C4-2B (cell line): Measurements from ENCODE around the gene PHF24.

Experiments
- CTCF ChIP-seq: fragments of 450-650 bp; conservative IDR thresholded peaks from 2 replicates; pipeline ENCODE4 v1.5.1; 2017; ENCODE audit warnings: mild to moderate bottlenecking
- ZFX ChIP-seq: fragments of 450-650 bp; IDR thresholded peaks from 2 replicates; pipeline ENCODE4 v1.6.1; 2017

DNA sequence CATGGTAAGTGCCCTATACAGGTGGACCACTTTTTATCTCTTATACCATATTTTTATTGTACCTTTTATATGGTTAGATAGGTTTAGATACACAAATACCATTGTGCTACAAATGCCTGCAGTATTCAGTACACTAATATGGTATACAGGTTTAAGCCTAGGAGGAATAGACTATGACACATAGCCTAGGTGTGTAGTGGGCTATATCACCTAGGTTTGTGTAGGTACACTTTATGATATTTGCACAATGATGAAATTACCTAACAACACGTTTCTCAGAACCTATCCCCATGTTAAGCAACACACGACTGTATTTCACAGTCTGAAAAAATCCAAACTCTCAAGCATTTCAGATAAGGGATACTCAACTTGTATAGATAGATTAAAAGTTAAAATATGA lies 9.6 kb upstream of the PHF24 start:
- TF ChIP-seq CTCF (no peak), ZFX (no peak)
